C4-2B (cell line): Measurements from ENCODE around the gene IL17C.

Source experiments
- CTCF ChIP-seq: fragments of 450-650 bp; conservative IDR thresholded peaks from 2 replicates; pipeline ENCODE4 v1.5.1; 2017; ENCODE audit warnings: mild to moderate bottlenecking
- ZFX ChIP-seq: fragments of 450-650 bp; IDR thresholded peaks from 2 replicates; pipeline ENCODE4 v1.6.1; 2017

- TF ChIP-seq CTCF (no peak), ZFX (no peak)
Observed at GRCh38 chr16:88617268-88618031, 20.9 kb upstream of the IL17C start.
